Bone marrow (tissue), 2 donors: Measurements from ENCODE around the gene MGAT4B.

Source experiments
- DNase-seq, 2 donors: peaks; one replicate each; lab custom pipeline; 2025; lab: John Stamatoyannopoulos, UW

Gene MGAT4B

DNA sequence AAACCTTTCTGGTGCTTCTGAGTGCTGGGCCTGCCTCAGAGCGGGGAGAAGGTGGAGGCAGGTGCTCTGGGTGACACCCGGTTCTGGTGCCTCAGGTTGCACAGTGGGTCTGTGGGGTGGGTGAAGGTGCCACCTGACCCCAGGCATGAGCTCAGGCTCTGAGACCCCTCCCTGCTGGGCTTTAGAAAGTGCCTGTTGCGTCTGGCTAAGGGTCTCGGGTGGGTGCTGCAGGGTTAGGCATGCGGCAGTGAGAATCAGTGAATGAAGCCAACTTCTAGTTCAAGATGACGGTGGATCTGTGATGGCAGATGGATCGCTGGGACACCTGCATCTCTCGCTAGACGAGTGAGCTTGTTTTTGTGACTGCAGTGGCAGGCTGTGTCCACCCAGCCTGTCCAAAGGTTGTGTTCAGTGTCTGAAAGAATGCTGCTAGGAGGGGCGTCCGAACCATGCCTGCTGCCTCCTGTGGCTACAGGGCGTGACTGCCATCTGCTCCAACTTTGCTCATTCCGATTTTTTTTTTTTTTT is 19.1 kb upstream of the MGAT4B start:
- no peak for DNase-seq

DNA sequence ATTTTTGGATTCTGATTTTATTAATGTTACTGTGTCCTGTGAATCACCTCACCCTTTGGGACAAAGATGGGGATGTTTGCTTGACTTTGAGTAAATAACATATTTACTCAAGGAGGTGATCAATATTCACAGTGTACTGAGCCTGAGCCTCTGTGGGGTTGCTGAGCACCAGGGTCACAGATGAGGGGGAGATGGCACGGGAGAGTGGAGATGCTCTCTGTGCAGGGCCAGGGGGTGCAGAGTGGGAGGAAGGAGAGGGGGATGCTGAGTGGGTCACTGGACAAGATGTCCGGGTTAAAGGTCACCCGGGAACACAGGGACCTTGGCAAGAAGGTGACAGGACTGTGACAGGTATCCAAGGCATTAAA is 18.1 kb upstream of the MGAT4B start:
- no peak for DNase-seq

DNA sequence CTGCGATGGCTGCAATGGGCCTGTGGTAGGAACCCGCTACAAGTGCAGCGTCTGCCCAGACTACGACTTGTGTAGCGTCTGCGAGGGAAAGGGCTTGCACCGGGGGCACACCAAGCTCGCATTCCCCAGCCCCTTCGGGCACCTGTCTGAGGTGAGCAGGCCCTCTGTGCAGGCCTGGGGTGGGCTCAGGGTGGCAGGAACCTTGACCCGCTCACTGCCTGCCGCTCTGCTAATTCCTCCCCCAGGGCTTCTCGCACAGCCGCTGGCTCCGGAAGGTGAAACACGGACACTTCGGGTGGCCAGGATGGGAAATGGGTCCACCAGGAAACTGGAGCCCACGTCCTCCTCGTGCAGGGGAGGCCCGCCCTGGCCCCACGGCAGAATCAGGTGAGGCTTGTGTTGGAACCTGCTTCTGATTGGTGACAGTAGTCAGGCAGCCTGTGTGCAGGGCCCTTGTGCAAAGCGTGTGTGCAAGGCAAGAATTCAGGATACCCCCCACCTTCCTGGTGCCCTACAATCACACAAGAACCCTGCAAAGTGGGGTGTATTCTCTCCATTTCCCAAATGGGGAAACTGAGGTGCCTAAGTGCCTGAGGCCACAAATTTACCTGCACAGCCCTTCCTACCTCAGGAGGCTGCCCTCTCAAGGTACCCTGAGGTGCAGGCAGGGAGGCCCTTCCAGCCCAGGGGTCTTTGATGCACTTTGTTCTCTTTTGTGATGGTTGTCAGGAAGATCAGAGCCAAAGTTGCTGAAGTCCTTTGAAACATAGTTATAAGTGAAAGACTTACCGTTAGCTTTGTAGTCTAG is 17.5 kb upstream of the MGAT4B start:
- DNase-seq: no peak

DNA sequence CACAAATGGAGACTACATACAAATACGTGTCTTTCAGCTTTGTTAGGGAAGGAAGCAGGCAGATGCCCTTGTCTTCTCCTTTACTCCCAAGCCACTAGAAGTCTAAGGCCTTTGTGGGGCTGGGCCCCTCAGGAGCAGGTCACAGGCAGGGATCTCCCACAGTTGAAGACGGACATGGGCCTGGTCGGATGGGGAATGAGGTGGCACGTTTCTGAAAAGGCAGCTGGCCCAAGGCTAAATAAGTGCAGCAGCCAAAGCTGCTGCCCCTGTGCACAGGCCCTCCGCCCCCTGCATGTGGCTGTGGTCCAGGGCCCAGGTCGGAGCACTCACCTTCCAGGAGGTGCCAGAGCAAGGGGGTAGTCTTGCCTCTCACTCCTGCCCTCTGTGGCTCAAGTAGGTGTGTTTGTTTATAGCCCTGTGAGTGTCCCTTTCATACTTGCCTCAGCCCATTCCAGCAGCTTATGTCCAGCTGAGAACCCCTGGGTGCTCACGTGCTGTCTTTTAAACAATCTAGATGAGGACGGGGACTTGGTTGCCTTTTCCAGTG is 15.9 kb upstream of the MGAT4B start:
- DNase-seq: no peak

DNA sequence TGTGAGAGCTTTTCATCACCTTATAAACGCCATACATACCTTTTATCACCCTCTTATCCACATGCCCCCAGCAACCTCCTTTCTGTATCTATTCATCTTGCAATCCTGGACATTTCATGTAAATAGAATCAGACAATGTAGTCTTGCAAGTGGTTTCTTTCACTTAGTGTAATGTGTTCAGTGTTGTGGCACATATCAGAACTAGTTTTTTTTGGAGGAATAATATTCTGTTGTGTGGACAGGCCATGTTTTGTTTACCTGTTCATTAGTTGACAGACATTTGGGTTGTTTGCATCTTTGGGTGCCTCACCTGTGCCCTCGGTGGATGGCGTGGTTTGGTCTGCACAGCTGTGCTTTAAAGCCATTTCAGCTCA is 15.4 kb upstream of the MGAT4B start:
- DNase-seq: no peak

DNA sequence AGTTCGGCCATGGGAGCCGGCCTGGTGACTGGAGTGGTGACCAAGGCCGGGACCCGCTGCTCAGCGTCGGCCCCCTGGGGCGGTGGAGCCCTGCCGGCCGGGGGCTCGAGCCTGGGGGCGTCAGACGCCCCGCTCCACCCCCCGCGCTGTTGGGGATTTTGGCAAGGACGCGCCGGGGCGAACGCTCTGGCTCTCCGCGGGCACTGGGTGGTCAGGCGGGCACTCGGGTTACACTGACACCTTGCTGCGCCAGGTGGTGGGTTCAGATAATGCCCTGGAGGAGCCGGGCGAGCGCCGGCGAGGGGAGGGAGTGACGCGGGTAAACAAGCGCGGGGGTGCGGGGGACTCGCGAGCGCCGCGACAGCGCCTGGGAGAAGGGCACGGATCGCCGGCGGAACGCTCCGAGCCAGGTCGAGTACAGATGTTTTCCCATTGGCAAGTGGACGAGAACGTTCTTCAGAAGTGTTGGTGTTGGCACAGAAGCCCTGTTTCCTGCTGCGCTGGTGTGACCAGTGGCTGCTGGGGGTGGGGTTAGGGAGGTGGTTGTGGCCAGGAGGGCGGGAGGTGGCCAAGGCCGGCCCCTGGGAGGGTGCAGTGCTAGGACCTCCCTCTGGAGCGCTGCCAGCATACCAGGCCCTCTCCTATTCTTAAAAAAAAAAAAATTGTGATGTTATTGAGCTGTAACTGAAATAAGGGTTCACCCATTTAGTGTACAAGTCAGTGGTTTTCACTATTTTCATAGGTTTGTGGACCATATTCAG is 14.8 kb upstream of the MGAT4B start:
- peak; percentile 68 to 76 for DNase-seq

DNA sequence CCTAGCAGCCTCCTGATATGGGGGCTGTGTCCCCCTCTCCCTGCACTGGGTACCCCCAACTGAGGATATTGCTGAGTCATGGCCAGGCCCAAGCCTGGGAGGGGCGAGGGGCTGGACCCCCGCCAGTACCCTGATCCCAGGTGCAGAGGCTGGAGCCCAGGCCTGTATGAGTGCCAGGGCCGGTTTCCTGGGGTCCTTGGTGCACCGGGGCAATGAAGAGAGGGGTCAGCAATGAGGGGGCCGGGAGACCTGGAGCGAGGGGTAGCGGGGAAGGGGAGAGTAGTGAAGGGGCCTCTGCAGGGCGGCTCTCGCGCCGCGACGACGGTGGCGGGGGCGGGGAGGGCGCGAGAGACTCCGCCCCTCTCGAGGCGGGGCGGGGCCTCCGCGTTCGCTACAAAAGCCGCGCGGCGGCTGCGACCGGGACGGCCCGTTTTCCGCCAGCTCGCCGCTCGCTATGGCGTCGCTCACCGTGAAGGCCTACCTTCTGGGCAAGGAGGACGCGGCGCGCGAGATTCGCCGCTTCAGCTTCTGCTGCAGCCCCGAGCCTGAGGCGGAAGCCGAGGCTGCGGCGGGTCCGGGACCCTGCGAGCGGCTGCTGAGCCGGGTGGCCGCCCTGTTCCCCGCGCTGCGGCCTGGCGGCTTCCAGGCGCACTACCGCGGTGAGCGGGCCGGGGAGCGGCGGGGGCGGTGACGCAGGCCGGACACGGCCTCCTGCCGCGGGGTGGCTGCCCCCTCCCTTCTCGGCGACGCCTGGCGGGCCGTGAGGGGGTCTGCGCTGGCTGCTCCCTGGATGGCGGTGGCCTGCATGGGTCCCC is 14.0 kb upstream of the MGAT4B start, which contains the start of gene SQSTM1:
Gene SQSTM1 (plus strand): TSS at position 423 of the 815 bp plus-strand sequence. CDS start 32 bp downstream, at position 455.
- DNase-seq: peak; percentile 63

DNA sequence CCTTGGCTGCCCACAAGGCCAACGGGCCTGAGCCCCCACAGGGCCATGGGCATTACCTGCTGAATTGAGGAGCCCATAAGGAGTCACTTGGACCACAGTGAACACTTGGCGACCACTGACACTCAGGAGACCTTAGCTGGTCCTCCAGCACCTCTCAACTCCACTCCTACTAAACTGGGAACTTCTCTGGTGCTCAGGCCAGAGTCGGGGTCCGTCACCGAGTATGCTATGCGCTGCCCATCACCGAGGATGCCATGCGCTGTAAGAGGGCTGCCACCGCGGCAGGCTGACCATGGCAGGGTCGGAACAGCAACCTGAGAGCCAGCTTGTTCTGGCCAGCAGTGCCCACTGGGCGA is 13.4 kb upstream of the MGAT4B start:
- DNase-seq: no peak

DNA sequence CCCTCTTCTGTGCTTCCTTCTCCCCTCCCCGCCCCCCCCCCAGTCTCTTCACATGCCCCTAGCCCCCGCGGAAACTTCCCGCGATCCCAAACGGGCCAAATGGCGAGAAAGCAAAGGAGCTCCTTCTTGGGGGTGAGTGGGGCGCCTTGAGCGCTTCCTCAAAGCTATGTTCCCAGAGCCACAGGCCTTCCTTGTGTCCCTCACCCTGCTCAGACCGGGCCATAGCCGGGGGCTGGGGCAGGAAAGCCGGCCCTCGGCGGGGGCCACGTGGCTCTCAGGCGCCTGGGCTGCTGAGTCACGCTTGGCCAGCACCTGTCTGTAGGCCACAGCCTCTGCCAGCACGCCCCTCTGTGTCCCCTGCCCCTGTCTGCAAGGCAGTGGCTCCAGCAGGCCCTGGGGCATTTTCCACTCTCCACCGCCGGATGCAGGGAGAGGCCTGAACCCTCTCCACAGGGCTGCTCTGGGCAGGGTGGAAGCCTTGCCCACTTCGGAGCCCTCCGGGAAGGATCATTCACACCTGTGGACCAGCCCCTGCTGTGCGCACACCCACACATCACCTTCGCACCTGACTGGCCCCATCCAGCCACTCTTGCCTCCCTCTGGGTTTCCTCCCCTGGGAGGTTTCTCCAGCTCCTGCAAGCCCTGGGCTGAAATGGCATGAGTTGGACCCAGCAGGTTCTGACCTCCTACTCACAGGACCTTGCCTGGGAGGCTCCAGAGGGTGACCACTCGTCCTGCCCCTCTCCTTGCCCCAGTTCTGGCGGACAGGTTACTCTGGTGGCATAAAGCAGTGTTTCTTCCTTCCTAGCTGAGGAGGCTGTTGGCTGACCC is 12.8 kb upstream of the MGAT4B start:
- DNase-seq: peak; percentile 47 to 80

DNA sequence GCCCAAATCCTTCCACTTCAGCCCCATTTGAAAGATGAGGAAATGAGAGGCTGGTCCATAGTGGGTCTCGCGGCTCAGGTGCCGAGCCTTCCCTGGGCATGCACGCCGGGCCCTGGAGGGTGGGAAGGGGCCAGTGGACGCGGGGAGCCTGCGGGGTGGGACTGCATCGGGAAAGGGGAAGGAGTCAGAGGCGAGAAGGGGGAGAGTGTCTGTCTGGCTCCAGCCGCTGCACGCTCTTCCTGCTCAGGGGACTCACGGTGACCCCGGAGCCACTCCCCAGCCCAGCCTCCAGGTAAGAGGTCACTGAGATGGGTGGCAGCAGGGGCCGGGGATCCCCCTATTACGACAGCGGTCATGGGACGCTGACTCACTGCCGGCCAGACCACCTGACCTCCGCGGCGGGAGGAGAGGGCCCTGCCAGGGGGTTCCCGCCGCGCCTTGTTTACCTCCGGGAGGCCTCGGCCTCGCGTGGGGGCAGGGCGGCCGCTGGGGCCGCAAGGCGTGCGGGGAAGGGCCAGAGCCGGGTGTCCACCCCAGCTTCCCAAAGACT is 12.2 kb upstream of the MGAT4B start:
- peak; percentile 90 to 93 for DNase-seq

DNA sequence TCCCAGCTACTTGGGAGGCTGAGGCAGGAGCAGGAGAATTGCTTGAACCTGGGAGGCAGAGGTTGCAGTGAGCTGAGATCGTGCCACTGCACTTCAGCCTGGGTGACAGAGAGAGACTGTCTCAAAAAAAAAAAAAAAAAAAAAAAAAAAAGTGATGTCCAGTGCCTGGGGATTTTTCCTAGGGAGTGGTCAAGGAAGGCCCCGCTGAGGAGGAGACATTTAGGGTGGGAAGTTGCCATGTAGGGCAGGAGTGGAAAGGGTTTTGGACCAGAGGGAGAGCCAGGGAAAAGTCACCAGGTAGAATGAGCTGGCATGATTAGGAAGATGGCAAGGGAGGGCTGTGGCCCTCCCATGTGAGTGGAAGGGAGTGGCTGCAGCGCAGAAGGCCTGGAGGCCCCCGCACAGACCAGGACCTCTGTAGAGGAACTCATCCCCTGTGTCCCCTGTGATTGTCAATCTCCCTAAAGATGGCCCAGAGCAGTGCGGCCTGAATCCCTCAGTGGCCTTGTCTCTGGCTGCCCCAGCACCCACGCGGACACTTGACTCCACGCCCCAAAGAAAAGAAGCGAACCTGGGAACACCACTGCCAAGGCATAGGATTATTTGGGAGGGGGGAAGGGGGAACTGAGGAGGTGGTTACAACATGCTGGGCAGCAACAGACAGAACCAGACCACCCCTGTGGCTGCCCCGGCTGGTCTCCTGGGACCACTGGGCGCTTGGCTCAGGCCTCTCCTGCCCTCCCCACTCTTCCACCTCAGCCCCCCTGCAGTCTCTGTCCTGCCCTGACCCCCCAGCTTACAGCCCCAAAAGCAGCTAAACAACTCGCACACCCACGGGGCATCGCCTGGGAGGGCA is 11.5 kb upstream of the MGAT4B start:
- no peak for DNase-seq

DNA sequence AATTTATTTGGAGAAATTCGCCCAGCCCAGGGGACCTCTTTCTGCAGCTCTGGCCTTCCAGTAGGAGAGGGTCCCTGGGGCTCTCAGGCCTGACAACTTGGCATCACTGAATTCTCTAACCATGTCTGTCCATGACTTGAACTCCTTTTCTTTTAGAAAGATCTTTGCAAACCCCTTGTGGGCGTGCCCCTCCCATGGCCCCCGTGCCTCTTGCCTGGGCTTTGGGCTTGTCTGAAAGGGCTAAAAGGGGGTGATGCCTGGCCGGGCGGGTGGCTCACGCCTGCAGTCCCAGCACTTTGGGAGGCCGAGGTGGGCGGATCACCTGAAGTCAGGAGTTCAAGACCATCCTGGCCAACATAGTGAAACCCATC is 10.8 kb upstream of the MGAT4B start:
- no peak for DNase-seq

DNA sequence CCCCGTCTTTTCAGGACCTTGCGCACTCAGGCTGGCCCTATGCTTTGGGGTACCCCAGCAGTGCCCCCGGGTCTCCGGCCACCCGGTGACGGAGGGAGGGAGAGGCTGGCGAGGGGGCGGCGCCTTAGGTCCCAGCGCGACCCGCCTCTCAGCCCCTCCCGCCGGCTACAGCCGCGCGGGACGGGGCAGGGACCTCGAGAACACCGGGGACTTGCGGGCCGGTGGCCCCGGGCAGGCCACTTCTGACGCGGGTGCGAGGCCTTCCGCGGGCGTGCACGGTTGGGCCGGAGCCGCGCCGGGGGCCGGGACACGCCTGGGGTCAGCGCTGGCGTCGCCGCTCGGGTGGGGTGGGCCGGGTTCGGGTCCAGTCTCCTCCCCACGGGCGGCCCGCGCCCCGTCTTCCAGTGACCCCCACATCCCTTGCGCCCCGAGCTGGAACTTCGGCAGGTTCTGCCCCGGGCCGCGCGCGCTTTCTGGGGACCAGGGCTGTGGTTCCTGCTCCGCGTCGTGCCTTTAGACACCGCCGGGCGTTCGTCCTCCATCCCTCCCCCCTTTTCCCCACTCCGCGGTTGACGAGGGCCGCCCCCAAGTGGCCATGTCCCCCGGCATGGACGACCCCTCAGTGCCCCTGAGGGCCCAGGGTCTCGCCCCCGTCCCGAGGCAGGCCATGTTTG is 10.3 kb upstream of the MGAT4B start:
- DNase-seq: peak in 1 of 2 donors; percentile 13

DNA sequence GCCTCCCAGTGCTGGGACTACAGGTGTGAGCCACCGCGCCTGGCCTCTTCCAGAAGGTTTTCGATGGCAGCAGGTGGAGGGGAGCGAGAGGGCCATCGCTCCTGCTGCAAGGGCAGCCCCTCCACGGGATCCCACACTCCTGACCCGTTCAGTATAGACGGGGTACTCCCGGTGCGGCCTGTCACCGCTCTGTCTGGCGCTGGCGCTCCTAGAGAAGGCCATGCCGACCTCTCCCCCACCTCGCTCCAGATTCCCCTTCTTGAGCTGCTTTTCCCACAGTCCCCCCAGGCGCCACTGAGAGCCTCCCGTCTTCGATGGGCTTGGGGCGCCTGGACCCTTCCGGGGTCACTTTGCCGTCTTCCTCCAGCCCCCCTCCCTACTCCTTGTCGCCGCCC is 9.7 kb upstream of the MGAT4B start:
- DNase-seq: no peak

DNA sequence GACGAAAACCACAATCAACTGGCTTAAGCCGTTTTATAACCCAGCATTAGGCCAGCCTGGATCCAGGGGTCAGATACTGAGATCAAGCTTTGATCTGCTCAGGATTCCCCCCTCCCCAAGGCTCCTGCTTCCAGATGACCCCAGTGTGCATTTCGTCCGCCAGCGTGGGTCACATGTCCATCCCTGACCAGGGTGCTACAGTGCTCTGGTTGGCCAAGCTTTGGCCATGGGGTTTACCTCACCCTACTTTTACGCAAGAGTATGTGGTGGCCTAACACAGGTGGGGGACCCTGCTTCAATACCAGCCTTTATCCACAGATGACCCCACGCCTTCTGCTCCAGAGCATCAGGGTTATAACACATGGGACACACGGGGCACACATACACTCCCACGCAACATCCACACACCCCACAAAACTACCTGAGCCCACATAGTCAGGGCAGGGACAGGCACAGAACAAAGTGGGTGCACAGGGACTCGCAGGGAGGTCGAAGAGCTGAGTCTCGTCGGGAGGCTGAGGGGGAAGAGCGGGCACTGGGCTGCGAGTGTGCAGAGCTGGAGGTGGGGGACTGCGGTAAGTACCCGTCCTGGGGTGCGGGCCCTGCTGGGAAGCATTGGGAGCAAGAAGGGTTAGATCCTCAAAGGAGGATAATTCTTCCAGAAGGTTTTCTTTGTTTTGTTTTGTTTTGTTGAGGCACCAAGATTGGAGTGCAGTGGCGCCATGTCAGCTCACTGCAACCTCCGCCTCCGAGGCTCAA is 9.0 kb upstream of the MGAT4B start:
- no peak for DNase-seq

DNA sequence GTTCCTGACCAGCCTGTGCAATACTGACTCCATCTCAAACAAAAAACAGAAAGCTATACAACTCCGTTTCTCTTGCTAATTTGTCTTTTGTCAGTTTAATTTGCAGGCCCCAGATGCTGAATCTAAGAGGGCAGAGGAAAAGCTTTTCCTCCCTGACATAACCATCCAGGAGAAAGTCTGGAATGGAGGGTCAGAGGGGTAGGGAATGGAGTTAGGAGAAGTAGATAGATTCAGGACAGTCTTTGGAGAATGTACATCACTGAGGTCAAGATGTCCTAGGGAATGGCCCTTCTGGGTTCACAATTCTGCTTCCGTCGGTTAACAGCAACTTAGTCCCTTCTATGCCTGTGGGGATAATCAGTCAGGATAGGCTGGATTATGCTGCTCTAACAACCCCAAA is 7.4 kb upstream of the MGAT4B start:
- no peak for DNase-seq

DNA sequence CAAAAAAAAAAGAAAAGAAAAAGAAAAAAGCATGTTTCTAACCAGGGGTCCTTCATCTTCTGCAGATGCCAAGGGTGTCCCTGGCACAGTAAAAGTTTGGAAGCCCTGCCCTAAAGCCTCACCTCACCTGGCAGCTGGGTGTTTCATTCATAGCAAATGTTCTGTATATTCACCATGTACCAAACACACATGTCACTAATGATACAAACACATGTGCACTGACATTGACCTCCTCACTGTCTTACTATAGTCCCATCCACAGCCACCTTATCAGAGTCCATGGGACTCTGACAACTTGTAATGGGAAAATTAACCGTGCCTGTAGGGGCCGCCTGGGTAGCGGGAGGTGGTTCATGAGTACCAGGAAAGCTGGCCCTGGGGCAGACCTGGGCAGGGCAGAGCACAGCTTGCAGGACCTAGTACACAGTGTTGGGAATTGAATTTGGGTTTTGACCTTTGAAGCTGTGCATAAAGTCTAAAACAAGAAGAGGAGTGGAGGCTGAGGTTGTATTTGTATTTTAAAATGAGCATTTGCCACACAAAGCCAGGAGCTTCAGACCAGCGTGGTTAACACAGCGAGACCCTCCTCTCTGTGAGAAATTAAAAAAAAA is 6.4 kb upstream of the MGAT4B start:
- DNase-seq: no peak

DNA sequence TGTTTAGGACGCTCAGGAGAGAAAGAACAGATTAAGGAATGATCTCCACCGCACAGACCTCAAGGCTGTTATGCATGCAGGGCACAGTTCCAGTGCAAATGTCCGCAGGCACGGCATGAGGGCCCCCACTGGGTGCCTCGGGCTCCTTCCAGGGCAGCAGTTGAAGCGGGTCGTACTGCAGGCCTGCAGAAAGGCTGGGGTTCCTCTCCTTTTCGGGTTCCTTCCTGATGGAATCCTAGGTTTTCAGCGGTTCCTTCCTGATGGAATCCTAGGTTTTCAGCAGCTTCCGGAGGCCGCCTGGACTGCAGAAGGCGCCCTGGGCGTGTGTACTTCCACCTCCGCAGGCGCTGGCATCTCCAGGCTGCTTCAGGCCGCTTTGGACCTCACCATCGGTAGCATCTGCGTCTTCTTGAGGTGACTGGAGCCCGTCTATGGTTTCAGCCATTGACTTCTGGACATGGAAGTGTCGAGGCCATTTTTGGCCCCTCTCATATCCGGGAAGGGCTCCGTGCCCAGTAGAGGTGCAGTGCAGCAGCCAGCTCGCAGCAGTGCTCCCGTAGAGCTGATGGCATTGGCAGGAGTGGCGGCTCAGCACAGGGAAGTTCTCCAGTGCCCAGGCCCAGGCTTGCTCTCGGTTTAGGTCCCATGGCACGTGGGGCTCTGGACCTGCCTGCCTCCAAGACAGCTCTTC is 5.6 kb upstream of the MGAT4B start:
- no peak for DNase-seq
